B cell (primary cell): ENCODE data around the gene VAC14. TPM values are rescaled to one million over a fixed set of nuclear protein-coding genes. Genes with fewer than 3 reads are reported as not detected.

Source experiments
- ATAC-seq: fragments of 200-7000 bp; cut with Tn5 transposase; one replicate; pipeline ENCODE4 v1.10.0; 2021; ENCODE audit warnings: low read depth, mild to moderate bottlenecking, moderate number of reproducible peaks, moderate library complexity
- CTCF ChIA-PET: fragments of 350-600 bp; sonication (Branson Sonifier 250); formaldehyde crosslinking; loops from one replicate; lab custom pipeline; 2021; ENCODE audit warnings: antibody characterized with exemption, inconsistent platforms; lab: Charles Lee
- POLR2A ChIA-PET: fragments of 350-600 bp; sonication (Branson Sonifier 250); formaldehyde crosslinking; loops from one replicate; lab custom pipeline; 2021; ENCODE audit warnings: antibody characterized with exemption; lab: Charles Lee
- DNase-seq: peaks from one replicate; pipeline ENCODE4 v3.0.0; 2013
- H2AFZ ChIP-seq: 2 replicates; pipeline ENCODE4 v1.6.1; 2012; ENCODE audit warnings: mild to moderate bottlenecking, low read depth, low read length; ENCODE audit not compliant: insufficient read depth, poor library complexity, severe bottlenecking
- H3K27ac ChIP-seq, 2 donors: 1 replicate in 1 of 2; 2 replicates in 1 of 2; pipeline ENCODE4 v1.5.1; 2012 to 2013; ENCODE audit warnings: low read length in 2 of 2, mild to moderate bottlenecking in 2 of 2, moderate library complexity in 1 of 2
- H3K27me3 ChIP-seq, 4 experiments: fragments of 200-600 bp in 1 of 4; sonication (generic) in 1 of 4; replicated peaks in 1 of 4; 1 replicate in 2 of 4; 2 replicates in 2 of 4; pipeline versions ENCODE4 v1.6.1 to v1.7.0; 2013 to 2016; ENCODE audit warnings: low read length in 3 of 4, mild to moderate bottlenecking in 2 of 4, mixed read lengths in 1 of 4, moderate library complexity in 1 of 4; ENCODE audit not compliant: insufficient read depth in 4 of 4, control insufficient read depth in 3 of 4; ENCODE audit errors: control extremely low read depth in 1 of 4
- H3K36me3 ChIP-seq, 2 experiments: replicated peaks in 1 of 2; 1 replicate in 1 of 2; 2 replicates in 1 of 2; pipeline versions ENCODE4 v1.6.1 to v1.7.1; 2013; ENCODE audit warnings: low read length in 1 of 2; ENCODE audit not compliant: insufficient read depth in 2 of 2, control insufficient read depth in 1 of 2; ENCODE audit errors: control extremely low read depth in 1 of 2, extremely low read depth in 1 of 2
- H3K4me1 ChIP-seq, 2 donors: fragments of 200-600 bp in 1 of 2; sonication (generic) in 1 of 2; 1 replicate in 1 of 2; 2 replicates in 1 of 2; pipeline versions ENCODE4 v1.5.1 to v1.6.1; 2013 to 2017; ENCODE audit warnings: low read length in 2 of 2; ENCODE audit not compliant: control insufficient read depth in 2 of 2, insufficient read depth in 2 of 2
- H3K4me2 ChIP-seq: replicated peaks from 2 replicates; pipeline ENCODE3; 2012; ENCODE audit warnings: mild to moderate bottlenecking, low read depth, low read length; ENCODE audit not compliant: poor library complexity, severe bottlenecking
- H3K4me3 ChIP-seq, 5 experiments: fragments of 200-600 bp in 1 of 5; sonication (generic) in 1 of 5; 1 replicate in 3 of 5; 2 replicates in 2 of 5; pipeline versions ENCODE4 v1.5.1 to v1.7.0; 2011 to 2016; ENCODE audit warnings: low read length in 4 of 5, mild to moderate bottlenecking in 4 of 5, low read depth in 2 of 5, control low read depth in 1 of 5, moderate library complexity in 1 of 5; ENCODE audit not compliant: insufficient read depth in 1 of 5; ENCODE audit errors: control extremely low read depth in 1 of 5, extremely low read depth in 1 of 5
- H3K79me2 ChIP-seq: fragments of 200-600 bp; sonication (generic); one replicate; pipeline ENCODE4 v1.6.0; 2016; ENCODE audit warnings: low read length; ENCODE audit not compliant: control insufficient read depth, insufficient read depth
- H3K9ac ChIP-seq: fragments of 200-600 bp; sonication (generic); 2 replicates; pipeline ENCODE4 v1.6.1; 2017; ENCODE audit warnings: mild to moderate bottlenecking, low read length, moderate library complexity
- H3K9me3 ChIP-seq, 3 donors: one replicate each; pipeline versions ENCODE4 v1.6.1 to v1.7.1; 2013; ENCODE audit warnings: low read length in 2 of 3; ENCODE audit not compliant: control insufficient read depth in 2 of 3, insufficient read depth in 1 of 3; ENCODE audit errors: control extremely low read depth in 1 of 3
- H4K20me1 ChIP-seq: 2 replicates; pipeline ENCODE4 v1.6.0; 2012; ENCODE audit warnings: mild to moderate bottlenecking, low read length; ENCODE audit not compliant: insufficient read depth, control insufficient read depth, poor library complexity, severe bottlenecking
- H3K27ac Mint-ChIP-seq: one replicate; pipeline ENCODE4 v1.8.0; 2021; ENCODE audit warnings: mixed read lengths
- H3K27me3 Mint-ChIP-seq: one replicate; pipeline ENCODE4 v1.8.0; 2021; ENCODE audit warnings: mixed read lengths
- H3K4me1 Mint-ChIP-seq: one replicate; pipeline ENCODE4 v1.8.0; 2021; ENCODE audit warnings: mixed read lengths
- H3K4me3 Mint-ChIP-seq: one replicate; pipeline ENCODE4 v1.8.0; 2021; ENCODE audit warnings: mixed read lengths
- H3K9me3 Mint-ChIP-seq: one replicate; pipeline ENCODE4 v1.8.0; 2022; ENCODE audit warnings: mixed read lengths; ENCODE audit not compliant: insufficient read depth
- CTCF ChIP-seq: fragments of 200-600 bp; IDR thresholded peaks from one replicate; pipeline ENCODE4 v1.8.0; 2022; ENCODE audit warnings: antibody characterized with exemption, mild to moderate bottlenecking
- EZH2 ChIP-seq: IDR thresholded peaks from 2 replicates; pipeline ENCODE4 v1.6.1; 2012; ENCODE audit warnings: borderline replicate concordance, low read depth, mild to moderate bottlenecking, moderate library complexity, low read length; ENCODE audit not compliant: insufficient read depth, poor library complexity, severe bottlenecking
- WGBS: methylation state at CpG from one replicate; pipeline ENCODE4 v1.1.5; 2013; ENCODE audit warnings: missing lambda C conversion rate; ENCODE audit not compliant: insufficient coverage; 5-methylcytosine and 5-hydroxymethylcytosine counted together
- intact Hi-C: fragments of 100-400 bp; cut with micrococcal nuclease; formaldehyde crosslinking; loops from one replicate; pipeline ENCODE4 v1.10.0; 2022
- polyA plus RNA-seq: library from polyadenylated mRNA; depleted of rRNA; stranded (reverse); fragments of >200 nt; gene quantifications from 2 replicates; pipeline ENCODE4 v1.2.3, GENCODE V29; 2012
- total RNA-seq, 2 donors: library from RNA; stranded (reverse); fragments of 120-200 nt in 1 of 2; gene quantifications; 1 replicate in 1 of 2; 2 replicates in 1 of 2; pipeline versions ENCODE4 v1.2.3 to v1.2.4, GENCODE V29; 2013 to 2022

The VAC14 gene
- total and polyA plus RNA-seq, 2 donors (not counting 1 experiment from before 2014, with no cell fraction given): 42.6 to 64.7 TPM

GRCh38 chr16:70749006-70749678 lies 51.8 kb downstream of the VAC14 start:
- Histone ChIP-seq H3K27ac (no peak overlapping the region), H3K9me3 (peaks cover 0 to 10% (median 0%) of the 10 kb centered on the region in 3 donors), H3K9ac (no peak overlapping the region), H3K4me2 (no peak overlapping the region), H3K4me3 (no peak overlapping the region), H3K79me2 (peaks cover 2% of the 10 kb centered on the region), H3K36me3 (peaks cover 0 to 18% of the 10 kb centered on the region in 2 experiments), H4K20me1 (no peaks in the 10 kb centered on the region), H3K27me3 (no peaks in the 10 kb centered on the region), H3K4me1 (no peaks in the 10 kb centered on the region), H2AFZ (no peak overlapping the region)
- no peak for ATAC-seq
- intact Hi-C loops: no loop called here
- TF ChIP-seq EZH2: no peak
- TF ChIP-seq CTCF: no peak
- DNase-seq: no peak
- WGBS: 87% methylated on average over 7 of the region's 9 CpGs
- ChIA-PET CTCF (no interaction called here), POLR2A (no interaction called here)
- H3K27me3 Mint-ChIP-seq: no peaks in the 10 kb centered on the region
- H3K9me3 Mint-ChIP-seq: no peaks in the 10 kb centered on the region
- H3K4me3 Mint-ChIP-seq: no peak overlapping the region
- peaks cover 10% of the 10 kb centered on the region for H3K4me1 Mint-ChIP-seq
- H3K27ac Mint-ChIP-seq: no peak overlapping the region

GRCh38 chr16:70747703-70748631 lies 53.0 kb downstream of the VAC14 start:
- Histone ChIP-seq H3K27me3 (no peaks in the 10 kb centered on the region), H4K20me1 (no peaks in the 10 kb centered on the region), H3K36me3 (peaks cover 0 to 26% of the 10 kb centered on the region in 2 experiments), H3K4me3 (no peak overlapping the region), H3K27ac (no peak overlapping the region), H2AFZ (no peak overlapping the region), H3K9ac (no peak overlapping the region), H3K79me2 (no peaks in the 10 kb centered on the region), H3K4me1 (no peaks in the 10 kb centered on the region), H3K9me3 (peaks cover 0 to 20% (median 0%) of the 10 kb centered on the region in 3 donors), H3K4me2 (no peak overlapping the region)
- CTCF ChIA-PET: interaction anchor here (0.6 kb wide), 1 partner anchor 225 kb away, joined by 3 read pairs; the partner anchor contains the start of gene COG4
- H3K27me3 Mint-ChIP-seq: no peaks in the 10 kb centered on the region
- H3K4me3 Mint-ChIP-seq: no peak overlapping the region
- no peaks in the 10 kb centered on the region for H3K9me3 Mint-ChIP-seq
- DNase-seq: no peak
- TF ChIP-seq CTCF: no peak
- TF ChIP-seq EZH2: no peak
- intact Hi-C loops: no loop called here
- peaks cover 10% of the 10 kb centered on the region for H3K4me1 Mint-ChIP-seq
- 95% methylated on average over 14 of the region's 15 CpGs for WGBS
- ATAC-seq: no peak
- no peak overlapping the region for H3K27ac Mint-ChIP-seq
- POLR2A ChIA-PET: no interaction called here
